ENCODE data around the gene DHRS3. TPM values are rescaled to one million over a fixed set of nuclear protein-coding genes. Genes with fewer than 3 reads are reported as not detected.
"Not testable (repeated sequence)": the region's sequence is repeated elsewhere in the genome, so short reads cannot be mapped to it uniquely, and the experiment has no call there.

DHRS3 gene
- total and polyA plus RNA-seq, 8 donors, result 47.7 to 98.6 (median 62.0) TPM

DNA sequence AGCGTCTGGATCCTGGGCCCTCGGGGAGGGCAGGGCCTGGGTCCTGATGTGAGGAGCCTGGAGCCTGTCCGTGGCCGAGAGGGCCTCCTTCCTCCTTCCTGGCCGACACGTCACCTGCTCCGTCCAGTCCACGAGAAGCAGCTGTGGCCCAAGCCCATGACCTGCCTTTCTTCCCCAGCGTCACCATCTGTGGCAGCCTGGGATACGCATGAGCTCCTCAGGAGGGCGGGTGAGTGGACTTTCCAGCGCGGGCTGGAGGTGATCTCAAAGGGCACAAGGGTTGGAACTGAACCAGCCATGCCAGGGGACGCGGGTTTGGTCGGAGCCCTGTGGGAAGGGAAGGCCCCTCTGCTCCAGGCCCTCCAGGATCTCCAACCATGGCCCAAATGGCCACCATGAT, 90.4 kb downstream of the DHRS3 start:
- 53 to 59% methylated on average over 14 to 16 of the region's 16 CpGs for WGBS, 2 donors
- Histone ChIP-seq H3K4me1 (peaks cover 45 to 55% (median 45%) of the 10 kb centered on the region in 3 donors), H3K27ac (peak overlapping the region; percentile 61 to 93 (median 76)), H3K27me3 (no peaks in the 10 kb centered on the region), H3K4me3 (peak overlapping the region in 2 of 4 donors; percentile 6 to 15), H3K9me3 (no peaks in the 10 kb centered on the region), H3K36me3 (no peaks in the 10 kb centered on the region)
- TF ChIP-seq, protein P1, sequence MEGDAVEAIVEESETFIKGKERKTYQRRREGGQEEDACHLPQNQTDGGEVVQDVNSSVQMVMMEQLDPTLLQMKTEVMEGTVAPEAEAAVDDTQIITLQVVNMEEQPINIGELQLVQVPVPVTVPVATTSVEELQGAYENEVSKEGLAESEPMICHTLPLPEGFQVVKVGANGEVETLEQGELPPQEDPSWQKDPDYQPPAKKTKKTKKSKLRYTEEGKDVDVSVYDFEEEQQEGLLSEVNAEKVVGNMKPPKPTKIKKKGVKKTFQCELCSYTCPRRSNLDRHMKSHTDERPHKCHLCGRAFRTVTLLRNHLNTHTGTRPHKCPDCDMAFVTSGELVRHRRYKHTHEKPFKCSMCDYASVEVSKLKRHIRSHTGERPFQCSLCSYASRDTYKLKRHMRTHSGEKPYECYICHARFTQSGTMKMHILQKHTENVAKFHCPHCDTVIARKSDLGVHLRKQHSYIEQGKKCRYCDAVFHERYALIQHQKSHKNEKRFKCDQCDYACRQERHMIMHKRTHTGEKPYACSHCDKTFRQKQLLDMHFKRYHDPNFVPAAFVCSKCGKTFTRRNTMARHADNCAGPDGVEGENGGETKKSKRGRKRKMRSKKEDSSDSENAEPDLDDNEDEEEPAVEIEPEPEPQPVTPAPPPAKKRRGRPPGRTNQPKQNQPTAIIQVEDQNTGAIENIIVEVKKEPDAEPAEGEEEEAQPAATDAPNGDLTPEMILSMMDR (IDR thresholded peaks at IDR 0.05), result no peak
- intact Hi-C loops (cut with DNase I), result no loop called here
- no peak for FAIRE-seq
- peak; percentile 76 to 87 (median 80) for DNase-seq
- peak; percentile 59 to 70 (median 64) for ATAC-seq

DNA sequence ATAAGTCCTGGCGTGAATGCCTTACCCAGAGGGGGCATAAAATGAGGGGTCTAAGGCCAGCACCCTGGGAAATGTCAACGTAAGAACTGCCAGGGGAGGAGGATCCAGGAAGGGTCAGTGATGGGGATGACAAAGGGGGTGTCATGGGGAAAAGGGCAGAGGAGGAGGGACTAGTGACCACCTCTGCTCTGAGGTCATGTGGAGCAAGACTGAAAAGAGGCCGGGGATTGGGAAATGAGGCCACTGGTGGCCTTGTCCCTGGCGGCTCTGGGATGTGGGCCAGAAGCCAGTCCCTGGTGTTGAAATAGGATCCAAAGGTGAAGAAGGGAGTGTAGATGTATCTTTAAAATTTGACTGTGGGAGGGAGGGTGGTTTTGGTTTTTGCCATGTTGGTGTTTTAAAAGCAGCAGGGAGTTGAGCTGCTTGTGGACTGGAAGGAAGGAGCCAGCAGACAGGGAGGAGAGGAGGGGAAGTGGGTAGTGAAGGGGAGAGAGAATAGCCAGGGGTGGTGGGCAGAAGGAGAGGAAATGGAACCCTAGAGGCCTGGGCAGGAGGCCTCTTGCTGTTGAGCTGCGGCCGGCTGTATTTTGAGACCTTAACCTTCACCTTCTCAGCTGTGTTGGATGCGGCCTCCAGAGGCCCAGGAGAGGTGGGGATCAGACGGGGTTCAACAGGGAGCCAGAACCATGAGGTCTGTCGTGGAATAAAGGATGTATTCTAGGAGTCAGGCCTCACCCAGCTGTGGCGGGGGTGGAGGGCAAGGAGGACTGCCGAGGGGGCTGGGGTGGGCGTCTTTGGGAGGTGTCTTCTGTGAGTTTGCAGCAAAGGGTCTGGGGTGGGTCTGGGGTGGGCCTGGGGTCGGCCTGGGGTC, 92.5 kb downstream of the DHRS3 start:
- Histone ChIP-seq H3K27ac (peak overlapping the region; percentile 34 to 74 (median 60)), H3K27me3 (no peaks in the 10 kb centered on the region), H3K4me3 (no peak overlapping the region), H3K36me3 (no peaks in the 10 kb centered on the region), H3K9me3 (no peaks in the 10 kb centered on the region), H3K4me1 (peaks cover 40 to 49% (median 43%) of the 10 kb centered on the region in 3 donors)
- peak; percentile 78 to 90 (median 84) for DNase-seq
- FAIRE-seq, result no peak
- 61 to 65% methylated on average over 13 of the region's 13 CpGs for WGBS, 2 donors
- TF ChIP-seq, protein P1 (IDR thresholded peaks at IDR 0.05), result no peak
- peak; percentile 48 to 67 (median 52) for ATAC-seq
- intact Hi-C loops (cut with DNase I), result no loop called here

DNA sequence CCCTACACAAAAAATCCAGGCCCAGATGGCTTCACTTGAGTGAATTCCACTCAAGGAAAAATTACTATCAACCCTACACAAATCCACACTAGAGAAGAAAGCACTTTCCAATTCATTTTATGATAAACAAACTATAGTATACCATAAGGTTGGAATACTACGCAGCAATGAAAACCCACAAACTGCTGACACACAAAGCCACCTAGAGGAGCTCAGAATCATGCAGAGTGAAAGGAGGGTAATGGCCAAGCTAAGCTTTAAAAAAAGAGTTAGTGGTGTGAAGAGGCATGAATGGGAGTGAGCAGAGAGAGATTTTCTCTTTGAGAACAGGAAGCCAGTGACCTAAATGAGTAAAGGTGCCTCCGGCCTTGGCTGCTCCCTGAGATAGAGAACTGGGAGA, 93.7 kb downstream of the DHRS3 start:
- TF ChIP-seq, protein P1 (IDR thresholded peaks at IDR 0.05), result no peak
- 95 to 96% methylated on average over 2 of the region's 2 CpGs for WGBS, 2 donors
- intact Hi-C loops (cut with DNase I), result no loop called here
- no peak for FAIRE-seq
- no peak for DNase-seq
- Histone ChIP-seq H3K4me3 (no peak overlapping the region), H3K36me3 (no peaks in the 10 kb centered on the region), H3K4me1 (peaks cover 32 to 39% (median 33%) of the 10 kb centered on the region in 3 donors), H3K27ac (no peak overlapping the region), H3K27me3 (no peaks in the 10 kb centered on the region), H3K9me3 (no peaks in the 10 kb centered on the region)
- no peak for ATAC-seq

DNA sequence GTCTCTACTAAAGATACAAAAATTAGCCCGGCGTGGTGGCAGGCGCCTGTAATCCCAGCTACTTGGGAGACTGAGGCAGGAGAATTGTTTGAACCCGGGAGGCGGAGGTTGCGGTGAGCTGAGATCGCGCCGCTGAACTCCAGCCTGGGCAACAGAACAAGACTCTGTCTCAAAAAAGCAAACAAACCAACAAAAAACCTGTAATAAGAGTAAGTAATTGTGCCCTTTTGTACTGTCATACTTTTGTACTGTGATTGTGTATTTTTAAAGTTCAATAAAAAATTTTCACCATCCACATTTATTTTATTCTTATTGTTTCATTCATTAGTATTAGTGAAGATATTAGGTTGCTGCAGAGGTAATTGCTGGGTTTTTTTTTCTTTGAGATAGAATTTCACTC, 95.2 kb downstream of the DHRS3 start:
- FAIRE-seq; H3K27ac ChIP-seq; ATAC-seq; H3K27me3 ChIP-seq; H3K4me3 ChIP-seq; H3K9me3 ChIP-seq; intact Hi-C loops (cut with DNase I); DNase-seq; H3K36me3 ChIP-seq: not testable (repeated sequence)
- H3K4me1 ChIP-seq, result peaks cover 19 to 25% (median 19%) of the 10 kb centered on the region in 3 donors
- WGBS, 2 donors, result 96 to 100% methylated on average over 9 of the region's 9 CpGs

DNA sequence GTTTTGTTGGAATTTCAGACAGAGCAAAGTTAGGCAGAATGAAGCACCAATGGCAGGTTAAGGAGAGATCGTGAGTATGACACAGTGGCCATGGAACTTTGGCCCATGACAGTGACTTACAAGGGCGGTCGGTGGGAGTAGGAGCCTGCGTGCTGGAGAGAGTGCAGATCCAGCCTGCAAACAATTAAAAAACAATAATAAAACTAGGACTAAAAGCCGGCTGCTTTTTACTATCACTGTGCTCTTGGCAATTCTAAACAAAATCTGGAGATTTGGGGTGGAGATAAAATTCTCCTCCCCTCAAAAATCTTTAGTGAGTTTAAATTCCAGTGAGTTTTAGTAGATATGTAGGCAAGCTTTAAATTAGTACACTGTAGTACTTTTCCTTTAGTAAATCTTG, 96.9 kb downstream of the DHRS3 start:
- H3K27ac ChIP-seq, result no peak overlapping the region
- no peak overlapping the region for H3K4me3 ChIP-seq
- H3K36me3 ChIP-seq, result no peaks in the 10 kb centered on the region
- no peaks in the 10 kb centered on the region for H3K27me3 ChIP-seq
- FAIRE-seq (no peak), DNase-seq (no peak), ATAC-seq (no peak)
- peaks cover 7 to 11% (median 9%) of the 10 kb centered on the region in 3 donors for H3K4me1 ChIP-seq
- TF ChIP-seq, protein P1 (IDR thresholded peaks at IDR 0.05), result no peak
- H3K9me3 ChIP-seq, result no peaks in the 10 kb centered on the region
- intact Hi-C loops (cut with DNase I), result no loop called here
- 85 to 89% methylated on average over 5 of the region's 5 CpGs for WGBS, 2 donors
